A673 (cell line): Measurements from ENCODE around the gene FLT1.

ENCODE experiments used
- CTCF ChIP-seq: fragments of 300-800, 200-600 bp; sonication (generic); conservative IDR thresholded peaks from 2 replicates; pipeline ENCODE4 v1.5.1; 2017; ENCODE audit warnings: low read depth, mild to moderate bottlenecking, antibody characterized with exemption, low read length, moderate library complexity, mixed read lengths
- EZH2 ChIP-seq: fragments of 200-600 bp; sonication (generic); IDR thresholded peaks from 2 replicates; pipeline ENCODE4 v1.6.1; 2017; ENCODE audit warnings: borderline replicate concordance, low read depth, mild to moderate bottlenecking, mixed read lengths, antibody characterized with exemption, low read length; ENCODE audit not compliant: poor library complexity, severe bottlenecking

DNA sequence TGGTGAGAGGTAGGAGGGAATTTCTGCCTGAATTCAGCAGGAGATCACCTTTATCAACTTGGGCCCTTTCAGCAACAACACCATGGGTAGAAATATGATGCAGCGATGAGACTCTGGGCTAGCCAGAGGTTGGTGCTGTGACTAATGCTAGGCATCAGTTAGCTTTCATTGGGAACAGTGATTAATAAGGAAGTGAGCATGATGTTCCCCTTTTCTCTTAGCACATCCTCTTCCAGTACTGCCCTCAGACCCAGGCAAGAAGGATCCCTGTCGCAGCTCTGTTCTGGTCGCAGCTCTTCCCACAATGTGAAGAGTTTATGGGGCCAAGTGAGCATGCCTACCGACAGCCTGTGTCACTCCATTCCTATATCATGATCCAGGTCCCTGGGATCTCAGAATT is 100.5 kb downstream of the FLT1 start:
- TF ChIP-seq CTCF (no peak), EZH2 (no peak)
